Esophagus muscularis mucosa (tissue), 4 donors: ENCODE results near the gene CXXC4. TPM values are rescaled to one million over a fixed set of nuclear protein-coding genes. Genes with fewer than 3 reads are reported as not detected.

Experiments
- DNase-seq: peaks from one replicate; pipeline ENCODE4 v3.0.0-alpha.2; 2017; ENCODE audit errors: extremely low spot score
- H3K27ac ChIP-seq, 4 donors: fragments of 200-600 bp; sonication (generic); replicated peaks in 1 of 4; 1 replicate in 3 of 4; 2 replicates in 1 of 4; pipeline ENCODE4 v1.5.1; 2016 to 2019; ENCODE audit warnings: mild to moderate bottlenecking in 1 of 4
- H3K27me3 ChIP-seq, 4 donors: fragments of 200-600 bp; sonication (generic); one replicate each; pipeline versions ENCODE4 v1.5.1 to v1.6.0; 2016 to 2019
- H3K36me3 ChIP-seq, 4 donors: fragments of 200-600 bp; sonication (generic); one replicate each; pipeline ENCODE4 v1.5.1; 2016 to 2019
- H3K4me1 ChIP-seq, 4 donors: fragments of 200-600 bp; sonication (generic); one replicate each; pipeline ENCODE4 v1.5.1; 2016 to 2019
- H3K4me3 ChIP-seq, 4 donors: fragments of 200-600 bp; sonication (generic); 1 replicate in 2 of 4; 2 replicates in 2 of 4; pipeline ENCODE4 v1.5.1; 2016 to 2019; ENCODE audit warnings: mild to moderate bottlenecking in 4 of 4, moderate library complexity in 1 of 4
- H3K9me3 ChIP-seq, 4 donors: fragments of 200-600 bp; sonication (generic); 1 replicate in 3 of 4; 2 replicates in 1 of 4; pipeline ENCODE4 v1.5.1; 2016 to 2019
- CTCF ChIP-seq, 3 experiments: fragments of 200-600 bp in 2 of 3; fragments of 450-650 bp in 1 of 3; sonication (generic) in 2 of 3; IDR thresholded peaks; one replicate each; pipeline ENCODE4 v1.5.1; 2017 to 2019; ENCODE audit warnings: antibody characterized with exemption in 3 of 3, mild to moderate bottlenecking in 2 of 3, moderate library complexity in 1 of 3
- EP300 ChIP-seq: sonication (generic); formaldehyde crosslinking; IDR thresholded peaks from one replicate; pipeline ENCODE4 v1.6.1; 2017; ENCODE audit warnings: antibody characterized with exemption
- POLR2A ChIP-seq: fragments of 450-650 bp; IDR thresholded peaks from one replicate; pipeline ENCODE4 v1.6.1; 2017; ENCODE audit warnings: antibody characterized with exemption, moderate library complexity, mild to moderate bottlenecking, low read depth
- POLR2AphosphoS5 ChIP-seq, 2 donors: sonication (generic); formaldehyde crosslinking; IDR thresholded peaks; one replicate each; pipeline ENCODE4 v1.6.1; 2017; ENCODE audit warnings: antibody characterized with exemption in 2 of 2
- WGBS: methylation state at CpG from one replicate; pipeline ENCODE4 v1.1.5; 2018; 5-methylcytosine and 5-hydroxymethylcytosine counted together
- intact Hi-C: fragments of 100-400 bp; cut with DNase I; formaldehyde crosslinking; loops from one replicate; pipeline ENCODE4 v1.15.1; 2023
- total RNA-seq, 4 donors: library from RNA; depleted of rRNA; stranded (reverse); fragments of >200 nt; gene quantifications; one replicate each; pipeline versions ENCODE4 v1.1.0 to v1.2.1, GENCODE V29; 2016

Gene CXXC4
- total RNA-seq, 4 donors from 2014 or later, result 1.7 to 3.3 (median 2.9) TPM

GRCh38 chr4:104490770-104491480, 3.8 kb downstream of the CXXC4 start:
- intact Hi-C loops, result no loop called here
- peak overlapping the region; percentile 71 to 90 (median 77) for H3K4me3 ChIP-seq
- H3K27me3 ChIP-seq, result no peaks in the 10 kb centered on the region
- H3K27ac ChIP-seq, result peak overlapping the region; percentile 87 to 91 (median 89)
- no peak for DNase-seq
- H3K4me1 ChIP-seq, result peaks cover 27 to 61% (median 56%) of the 10 kb centered on the region in 4 donors
- no peaks in the 10 kb centered on the region for H3K36me3 ChIP-seq
- TF ChIP-seq POLR2AphosphoS5 (IDR thresholded peaks at IDR 0.05) (peak in 1 of 2 donors; percentile 38), CTCF (IDR thresholded peaks at IDR 0.05) (no peak)
- no peaks in the 10 kb centered on the region for H3K9me3 ChIP-seq
- WGBS, result under 1% methylated on average over 15 of the region's 55 CpGs

- H3K36me3 ChIP-seq, result no peaks in the 10 kb centered on the region
- no peak for DNase-seq
- 35% methylated on average over 7 of the region's 7 CpGs for WGBS
- TF ChIP-seq CTCF (IDR thresholded peaks at IDR 0.05) (no peak), POLR2AphosphoS5 (IDR thresholded peaks at IDR 0.05) (peak; percentile 6 to 16)
- H3K9me3 ChIP-seq, result no peaks in the 10 kb centered on the region
- H3K27me3 ChIP-seq, result no peaks in the 10 kb centered on the region
- H3K4me3 ChIP-seq, result peak overlapping the region; percentile 71 to 90 (median 77)
- intact Hi-C loops, result no loop called here
- H3K27ac ChIP-seq, result peak overlapping the region; percentile 87 to 91 (median 89)
- peaks cover 23 to 58% (median 52%) of the 10 kb centered on the region in 4 donors for H3K4me1 ChIP-seq
These were observed 4.5 kb downstream of the CXXC4 start for GRCh38 chr4:104490096-104490769.

GRCh38 chr4:104489731-104490095, 5.0 kb downstream of the CXXC4 start:
- DNase-seq, result no peak
- H3K36me3 ChIP-seq, result no peaks in the 10 kb centered on the region
- intact Hi-C loops, result no loop called here
- H3K9me3 ChIP-seq, result no peaks in the 10 kb centered on the region
- no peak overlapping the region for H3K4me3 ChIP-seq
- peak overlapping the region; percentile 87 to 91 (median 89) for H3K27ac ChIP-seq
- H3K27me3 ChIP-seq, result no peaks in the 10 kb centered on the region
- TF ChIP-seq EP300 (no peak), CTCF (IDR thresholded peaks at IDR 0.05) (no peak), POLR2A (no peak), POLR2AphosphoS5 (IDR thresholded peaks at IDR 0.05) (no peak)
- peaks cover 23 to 58% (median 51%) of the 10 kb centered on the region in 4 donors for H3K4me1 ChIP-seq

DNA sequence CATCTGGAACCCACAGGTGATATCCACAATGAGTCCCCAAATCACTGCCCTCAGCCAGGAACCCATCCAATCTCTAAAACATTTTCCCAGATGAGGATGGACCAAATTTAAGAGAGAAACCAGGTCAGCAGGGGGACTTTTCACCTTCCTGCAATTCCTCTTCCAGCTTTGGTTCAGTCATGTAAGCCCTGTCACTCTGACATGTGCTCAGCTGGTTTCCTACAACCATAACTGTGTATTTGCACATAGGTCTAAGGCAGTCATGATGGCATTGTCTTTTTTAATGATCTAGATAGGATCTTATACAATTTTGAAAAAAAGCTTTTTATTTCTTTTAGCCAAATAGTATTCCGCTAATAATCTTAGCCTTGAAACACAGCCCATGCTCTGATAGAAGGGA, 6.5 kb downstream of the CXXC4 start:
- Histone ChIP-seq H3K36me3 (no peaks in the 10 kb centered on the region), H3K4me1 (peaks cover 19 to 43% (median 36%) of the 10 kb centered on the region in 4 donors), H3K27ac (peak overlapping the region in 1 of 4 donors; percentile 87), H3K4me3 (no peak overlapping the region), H3K9me3 (no peaks in the 10 kb centered on the region), H3K27me3 (no peaks in the 10 kb centered on the region)
- DNase-seq, result no peak
- intact Hi-C loops, result no loop called here
- TF ChIP-seq POLR2AphosphoS5 (IDR thresholded peaks at IDR 0.05), result no peak
- TF ChIP-seq EP300, result no peak
- no peak for TF ChIP-seq CTCF (IDR thresholded peaks at IDR 0.05)
- no peak for TF ChIP-seq POLR2A
- 88% methylated on average over 1 of the region's 1 CpG for whole genome bisulfite sequencing
